GM10266 (cell line): ENCODE measurements around the gene LRRC75A.

ENCODE experiments used
- DNase-seq: peaks from one replicate; pipeline ENCODE4 v3.0.0; 2012; ENCODE audit errors: extremely low spot score
- CTCF ChIP-seq: IDR thresholded peaks from 2 replicates; pipeline ENCODE4 v1.5.1; 2012; ENCODE audit warnings: mild to moderate bottlenecking, low read depth; ENCODE audit not compliant: control insufficient read depth, insufficient read depth; ENCODE audit errors: missing control alignments

The LRRC75A gene

GRCh38 chr17:16437083-16437482 is 54.9 kb downstream of the LRRC75A start:
- TF ChIP-seq CTCF, result no peak
- DNase-seq, result no peak

- TF ChIP-seq CTCF, result no peak
- no peak for DNase-seq
Observed at GRCh38 chr17:16435925-16436886, 55.8 kb downstream of the LRRC75A start.

- TF ChIP-seq CTCF, result no peak
- DNase-seq, result no peak
Observed at GRCh38 chr17:16434662-16435061, 57.3 kb downstream of the LRRC75A start.

- DNase-seq, result no peak
- no peak for TF ChIP-seq CTCF
Observed at GRCh38 chr17:16433514-16433913, 58.5 kb downstream of the LRRC75A start.

GRCh38 chr17:16432017-16432416 is 60.0 kb downstream of the LRRC75A start:
- DNase-seq, result no peak
- TF ChIP-seq CTCF, result no peak

- no peak for DNase-seq
- TF ChIP-seq CTCF, result no peak
Observed at GRCh38 chr17:16430650-16431049, 61.3 kb downstream of the LRRC75A start.

GRCh38 chr17:16429083-16429482 is 62.9 kb downstream of the LRRC75A start:
- no peak for DNase-seq
- no peak for TF ChIP-seq CTCF
